NB4 (cell line): ENCODE results near the gene TNK2.

ENCODE experiments used
- POLR2A ChIP-seq: IDR thresholded peaks from 2 replicates; pipeline ENCODE4 v1.6.1; 2011; ENCODE audit warnings: mild to moderate bottlenecking; ENCODE audit not compliant: insufficient read length; ENCODE audit errors: extremely low read depth
- TF ChIP-seq, protein P1 (sequence below): IDR thresholded peaks from one replicate; pipeline ENCODE4 v1.5.1; 2012; ENCODE audit warnings: low read depth, low read length
- TF ChIP-seq, protein P2 (sequence below): IDR thresholded peaks from 2 replicates; pipeline ENCODE4 v1.6.1; 2011; ENCODE audit warnings: low read depth, low read length

DNA sequence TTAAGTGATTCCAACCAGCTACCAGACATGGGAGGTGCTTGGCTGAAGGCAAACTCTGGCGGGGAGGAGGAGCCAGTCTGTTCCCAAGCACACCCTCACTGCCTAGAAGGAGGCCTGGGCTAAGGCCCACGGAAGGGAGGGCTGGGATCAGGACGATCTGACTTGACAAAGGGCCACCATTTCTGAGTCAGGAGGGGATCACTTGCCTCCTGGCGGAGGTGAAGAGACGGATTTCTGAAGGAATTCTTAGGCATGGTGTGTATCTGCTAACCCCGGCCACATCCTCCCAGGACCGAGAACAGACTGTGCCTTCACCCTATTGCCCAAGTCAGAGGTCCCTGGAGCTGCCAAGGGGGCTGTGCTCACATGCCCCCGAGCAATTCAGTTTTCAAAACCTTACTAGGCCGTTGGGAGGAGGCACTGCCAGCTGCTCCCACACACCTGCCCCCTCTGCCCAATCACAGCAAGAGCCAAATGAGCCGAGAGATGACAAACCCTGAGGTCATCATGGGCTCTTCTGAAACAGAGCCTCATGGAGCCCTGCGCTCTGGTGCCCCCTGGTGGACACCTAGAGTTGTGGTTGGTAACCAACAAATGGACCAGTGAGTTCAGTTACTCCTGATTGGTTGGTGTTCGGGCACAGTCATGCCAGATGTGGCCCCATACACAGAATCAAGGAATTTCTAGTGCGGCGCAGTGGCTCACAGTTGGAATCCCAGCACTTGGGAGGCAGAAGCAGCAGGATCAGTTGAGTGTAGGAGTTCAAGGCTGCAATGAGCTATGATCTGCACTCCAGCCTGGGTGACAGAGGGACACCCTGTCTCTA lies 6.5 kb upstream of the TNK2 start:
- TF ChIP-seq, protein P1, sequence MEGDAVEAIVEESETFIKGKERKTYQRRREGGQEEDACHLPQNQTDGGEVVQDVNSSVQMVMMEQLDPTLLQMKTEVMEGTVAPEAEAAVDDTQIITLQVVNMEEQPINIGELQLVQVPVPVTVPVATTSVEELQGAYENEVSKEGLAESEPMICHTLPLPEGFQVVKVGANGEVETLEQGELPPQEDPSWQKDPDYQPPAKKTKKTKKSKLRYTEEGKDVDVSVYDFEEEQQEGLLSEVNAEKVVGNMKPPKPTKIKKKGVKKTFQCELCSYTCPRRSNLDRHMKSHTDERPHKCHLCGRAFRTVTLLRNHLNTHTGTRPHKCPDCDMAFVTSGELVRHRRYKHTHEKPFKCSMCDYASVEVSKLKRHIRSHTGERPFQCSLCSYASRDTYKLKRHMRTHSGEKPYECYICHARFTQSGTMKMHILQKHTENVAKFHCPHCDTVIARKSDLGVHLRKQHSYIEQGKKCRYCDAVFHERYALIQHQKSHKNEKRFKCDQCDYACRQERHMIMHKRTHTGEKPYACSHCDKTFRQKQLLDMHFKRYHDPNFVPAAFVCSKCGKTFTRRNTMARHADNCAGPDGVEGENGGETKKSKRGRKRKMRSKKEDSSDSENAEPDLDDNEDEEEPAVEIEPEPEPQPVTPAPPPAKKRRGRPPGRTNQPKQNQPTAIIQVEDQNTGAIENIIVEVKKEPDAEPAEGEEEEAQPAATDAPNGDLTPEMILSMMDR = peak; percentile 88
- no peak for TF ChIP-seq POLR2A
- TF ChIP-seq, protein P2, sequence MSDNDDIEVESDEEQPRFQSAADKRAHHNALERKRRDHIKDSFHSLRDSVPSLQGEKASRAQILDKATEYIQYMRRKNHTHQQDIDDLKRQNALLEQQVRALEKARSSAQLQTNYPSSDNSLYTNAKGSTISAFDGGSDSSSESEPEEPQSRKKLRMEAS = peak; percentile 62; the same call in 1 of the 2 replicates
